ENCODE results near the gene MAPK11.

GRCh38 chr22:50246242-50247175 is 23.7 kb downstream of the MAPK11 start:
- TF ChIP-seq POLR2A (IDR thresholded peaks at IDR 0.05) = no peak
- no peak for TF ChIP-seq POLR2AphosphoS5 (IDR thresholded peaks at IDR 0.05)
- peak in 1 of 5 experiments; percentile 28 for TF ChIP-seq CTCF (IDR thresholded peaks at IDR 0.05)
- no peak for TF ChIP-seq EP300 (IDR thresholded peaks at IDR 0.05; ENCODE audit: low read depth)

Measured in transverse colon (tissue), 4 donors.